HCT116 (cell line): ENCODE results near the gene CPM. TPM values are rescaled to one million over a fixed set of nuclear protein-coding genes. Genes with fewer than 3 reads are reported as not detected.

Source experiments
- ATAC-seq: fragments of 200-7000 bp; cut with Tn5 transposase; 2 replicates; pipeline ENCODE4 v1.9.1; 2020; ENCODE audit warnings: mild to moderate bottlenecking, moderate library complexity
- BruUV-seq: library from RNA; stranded (reverse); fragments of 400-500 nt; replicated peaks from 2 replicates; lab custom pipeline; 2021; lab: Mats Ljungman, UMichigan
- CTCF ChIA-PET: fragments of 300-600 bp; sonication (Branson Sonifier 250); formaldehyde crosslinking; loops from one replicate; lab custom pipeline; 2021; ENCODE audit warnings: antibody characterized with exemption; lab: Charles Lee
- POLR2A ChIA-PET: fragments of 300-600, 350-600 bp; sonication (Branson Sonifier 250); formaldehyde crosslinking; loops from one replicate; lab custom pipeline; 2021; ENCODE audit warnings: antibody characterized with exemption; lab: Charles Lee
- RAD21 ChIA-PET, 2 experiments: fragments of 300-600 bp; sonication (Branson Sonifier 250); formaldehyde crosslinking; loops; one replicate each; lab custom pipeline; 2023; ENCODE audit warnings: low total read pairs in 2 of 2; ENCODE audit not compliant: uncharacterized antibody in 2 of 2, unreplicated experiment in 2 of 2, low non-redundant PET in 1 of 2; lab: Charles Lee
- DNase-seq: peaks from one replicate; pipeline ENCODE4 v3.0.0-alpha.2; 2010; ENCODE audit warnings: low read depth, low spot score
- H2AFZ ChIP-seq: fragments of 200-600 bp; shearing (Covaris generic), sonication (generic); 2 replicates; pipeline ENCODE4 v1.6.1; 2017; ENCODE audit warnings: low read depth, mixed run types, mixed read lengths, antibody characterized with exemption, low read length; ENCODE audit not compliant: poor library complexity, severe bottlenecking
- H3K27ac ChIP-seq: 2 replicates; pipeline ENCODE4 v1.5.1; 2012; ENCODE audit warnings: low read depth, low read length
- H3K27me3 ChIP-seq: fragments of 200-600 bp; sonication (generic); 2 replicates; pipeline ENCODE4 v1.6.1; 2016; ENCODE audit warnings: mixed run types, low read length, mixed read lengths; ENCODE audit not compliant: insufficient read depth
- H3K36me3 ChIP-seq, 2 experiments: fragments of 200-500 bp in 1 of 2; fragments of 200-600 bp in 1 of 2; sonication (Bioruptor generic) in 1 of 2; sonication (generic) in 1 of 2; 2 replicates each; pipeline versions ENCODE4 v1.5.1 to v1.6.1; 2014 to 2016; ENCODE audit warnings: low read length in 2 of 2, inconsistent platforms in 1 of 2, mixed read lengths in 1 of 2, mixed run types in 1 of 2; ENCODE audit not compliant: insufficient read depth in 2 of 2, control insufficient read depth in 1 of 2
- H3K4me1 ChIP-seq, 2 experiments: fragments of 200-600 bp in 1 of 2; sonication (generic) in 1 of 2; 2 replicates each; pipeline versions ENCODE4 v1.5.1 to v1.6.1; 2012 to 2017; ENCODE audit warnings: low read length in 2 of 2, inconsistent platforms in 1 of 2, mild to moderate bottlenecking in 1 of 2, mixed read lengths in 1 of 2, mixed run types in 1 of 2, moderate library complexity in 1 of 2; ENCODE audit not compliant: insufficient read depth in 2 of 2, control insufficient read depth in 1 of 2
- H3K4me2 ChIP-seq: fragments of 200-600 bp; sonication (generic); 2 replicates; pipeline ENCODE4 v1.6.1; 2017; ENCODE audit warnings: mixed run types, low read length, mixed read lengths
- H3K4me3 ChIP-seq, 2 experiments: fragments of 200-600 bp in 1 of 2; sonication (generic) in 1 of 2; replicated peaks in 1 of 2; 2 replicates each; pipeline ENCODE4 v1.5.1; 2011 to 2016; ENCODE audit warnings: low read length in 2 of 2, control low read depth in 1 of 2, low read depth in 1 of 2, mild to moderate bottlenecking in 1 of 2, mixed read lengths in 1 of 2, mixed run types in 1 of 2
- H3K79me2 ChIP-seq: fragments of 200-600 bp; sonication (generic); 2 replicates; pipeline ENCODE4 v1.6.1; 2017; ENCODE audit warnings: mild to moderate bottlenecking, mixed run types, low read length, moderate library complexity, mixed read lengths; ENCODE audit not compliant: insufficient read depth
- H3K9ac ChIP-seq: fragments of 200-600 bp; sonication (generic); 2 replicates; pipeline ENCODE4 v1.6.1; 2016; ENCODE audit warnings: low read length, mixed read lengths
- H3K9me2 ChIP-seq: fragments of 200-600 bp; sonication (generic), shearing (Covaris generic); 2 replicates; pipeline ENCODE4 v1.6.1; 2017; ENCODE audit warnings: mixed run types, mild to moderate bottlenecking, moderate library complexity; ENCODE audit not compliant: insufficient read depth
- H3K9me3 ChIP-seq, 2 experiments: fragments of 200-500 bp in 1 of 2; fragments of 200-600 bp in 1 of 2; sonication (Bioruptor generic) in 1 of 2; sonication (generic) in 1 of 2; 2 replicates each; pipeline ENCODE4 v1.6.1; 2014 to 2017; ENCODE audit warnings: low read length in 2 of 2, mixed read lengths in 2 of 2, inconsistent platforms in 1 of 2, low read depth in 1 of 2, mild to moderate bottlenecking in 1 of 2, mixed run types in 1 of 2, moderate library complexity in 1 of 2; ENCODE audit not compliant: control insufficient read depth in 1 of 2, insufficient read depth in 1 of 2
- H4K20me1 ChIP-seq: fragments of 200-600 bp; sonication (generic), shearing (Covaris generic); 2 replicates; pipeline ENCODE4 v1.6.1; 2017; ENCODE audit warnings: mixed run types, mild to moderate bottlenecking, moderate library complexity; ENCODE audit not compliant: insufficient read depth
- CEBPB ChIP-seq: IDR thresholded peaks from 2 replicates; pipeline ENCODE4 v1.6.1; 2012; ENCODE audit warnings: low read depth
- MAX ChIP-seq: IDR thresholded peaks from 2 replicates; pipeline ENCODE4 v1.6.1; 2012
- POLR2A ChIP-seq: IDR thresholded peaks from 2 replicates; pipeline ENCODE4 v1.7.0; 2011; ENCODE audit warnings: borderline replicate concordance; ENCODE audit not compliant: insufficient read depth, insufficient read length; ENCODE audit errors: extremely low read depth
- REST ChIP-seq: IDR thresholded peaks from 2 replicates; pipeline ENCODE4 v1.6.1; 2012; ENCODE audit warnings: low read depth
- SP1 ChIP-seq: IDR thresholded peaks from 2 replicates; pipeline ENCODE4 v1.6.1; 2012; ENCODE audit warnings: low read depth
- ZNF274 ChIP-seq: fragments of 200-500 bp; sonication (Bioruptor generic); IDR thresholded peaks from 2 replicates; pipeline ENCODE4 v1.6.1; 2014; ENCODE audit warnings: mild to moderate bottlenecking, low read depth, low read length, inconsistent platforms
- intact Hi-C: fragments of 100-400 bp; cut with micrococcal nuclease; formaldehyde crosslinking; loops from 2 replicates; pipeline ENCODE4 v1.10.0; 2022
- total RNA-seq: library from RNA; stranded (reverse); gene quantifications from one replicate; pipeline ENCODE4 v1.2.1, GENCODE V29; 2021; ENCODE audit not compliant: unreplicated experiment

Gene CPM
- total RNA-seq, 1 experiment from 2014 or later = 5.3 TPM

- Histone ChIP-seq H3K79me2 (peaks cover 15% of the 10 kb centered on the region), H2AFZ (no peak overlapping the region), H3K9me3 (no peaks in the 10 kb centered on the region), H3K4me3 (no peak overlapping the region), H3K36me3 (peaks cover 29 to 41% of the 10 kb centered on the region in 2 experiments), H3K4me2 (no peak overlapping the region), H4K20me1 (peaks cover 10% of the 10 kb centered on the region), H3K27me3 (no peaks in the 10 kb centered on the region), H3K4me1 (no peaks in the 10 kb centered on the region), H3K27ac (no peak overlapping the region), H3K9me2 (no peaks in the 10 kb centered on the region), H3K9ac (no peak overlapping the region)
- DNase-seq (no peak), ATAC-seq (no peak)
- RAD21 ChIA-PET = no interaction called here
- CTCF ChIA-PET = interaction anchor here (1.8 kb wide), 1 partner anchor 13 kb away, joined by 8 read pairs; no protein-coding TSS in a partner anchor
- intact Hi-C loops = no loop called here
- POLR2A ChIA-PET = interaction anchor here (1.3 kb wide), 1 partner anchor 13 kb away, joined by 4 read pairs; no protein-coding TSS in a partner anchor
- no TSS peak for BruUV-seq
- TF ChIP-seq MAX (no peak), CEBPB (no peak), POLR2A (no peak), ZNF274 (no peak), REST (no peak), SP1 (no peak)
Measured at GRCh38 chr12:68842784-68843567, 90.0 kb downstream of the CPM start.
